GM12872 (cell line): ENCODE measurements around the gene MAMLD1.

ENCODE experiments used
- TF ChIP-seq, protein P1 (sequence below): IDR thresholded peaks from 3 replicates; pipeline ENCODE4 v1.5.1; 2011; ENCODE audit warnings: low read depth, mild to moderate bottlenecking, low read length, moderate library complexity; ENCODE audit not compliant: insufficient read depth

MAMLD1 gene

DNA sequence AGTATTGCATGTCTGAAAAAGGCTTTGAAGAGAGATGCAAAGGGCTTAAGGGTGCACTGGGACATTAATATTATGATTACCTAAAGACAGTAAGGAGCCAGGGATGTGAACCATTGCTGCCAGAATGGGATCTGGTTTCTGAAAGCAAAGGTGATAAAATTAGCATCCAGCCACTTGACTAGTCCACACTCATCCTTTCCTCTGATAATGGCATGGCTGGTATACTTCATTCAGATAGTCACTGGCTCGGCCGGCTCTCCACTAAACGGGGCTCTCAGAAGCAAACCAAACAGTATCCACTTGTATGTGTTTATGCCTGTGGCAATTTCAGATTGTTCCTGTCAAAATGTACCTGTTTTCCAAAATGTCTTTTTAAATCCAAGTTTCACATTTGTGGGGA, 46.4 kb downstream of the MAMLD1 start:
- TF ChIP-seq, protein P1, sequence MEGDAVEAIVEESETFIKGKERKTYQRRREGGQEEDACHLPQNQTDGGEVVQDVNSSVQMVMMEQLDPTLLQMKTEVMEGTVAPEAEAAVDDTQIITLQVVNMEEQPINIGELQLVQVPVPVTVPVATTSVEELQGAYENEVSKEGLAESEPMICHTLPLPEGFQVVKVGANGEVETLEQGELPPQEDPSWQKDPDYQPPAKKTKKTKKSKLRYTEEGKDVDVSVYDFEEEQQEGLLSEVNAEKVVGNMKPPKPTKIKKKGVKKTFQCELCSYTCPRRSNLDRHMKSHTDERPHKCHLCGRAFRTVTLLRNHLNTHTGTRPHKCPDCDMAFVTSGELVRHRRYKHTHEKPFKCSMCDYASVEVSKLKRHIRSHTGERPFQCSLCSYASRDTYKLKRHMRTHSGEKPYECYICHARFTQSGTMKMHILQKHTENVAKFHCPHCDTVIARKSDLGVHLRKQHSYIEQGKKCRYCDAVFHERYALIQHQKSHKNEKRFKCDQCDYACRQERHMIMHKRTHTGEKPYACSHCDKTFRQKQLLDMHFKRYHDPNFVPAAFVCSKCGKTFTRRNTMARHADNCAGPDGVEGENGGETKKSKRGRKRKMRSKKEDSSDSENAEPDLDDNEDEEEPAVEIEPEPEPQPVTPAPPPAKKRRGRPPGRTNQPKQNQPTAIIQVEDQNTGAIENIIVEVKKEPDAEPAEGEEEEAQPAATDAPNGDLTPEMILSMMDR: no peak

DNA sequence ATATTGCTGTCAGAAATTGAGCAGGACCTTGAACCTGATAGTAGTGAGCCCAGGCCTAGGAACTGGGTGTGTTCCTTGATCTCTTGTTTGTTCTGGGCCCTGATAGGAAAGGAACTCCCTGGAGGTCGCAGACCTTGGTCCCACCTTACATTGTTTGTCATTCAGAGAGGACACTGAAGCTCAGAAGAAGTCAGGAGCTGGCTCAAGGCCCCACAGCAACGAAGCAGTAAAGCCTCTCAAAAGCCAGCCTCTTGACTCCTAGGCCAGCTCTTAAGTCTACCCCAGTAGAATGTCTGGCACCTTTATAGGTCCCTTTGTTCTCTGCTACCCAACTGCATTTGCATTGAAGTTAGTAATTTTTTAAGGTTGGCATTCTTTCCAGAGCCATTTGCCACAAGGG, 46.8 kb downstream of the MAMLD1 start:
- TF ChIP-seq, protein P1: no peak

DNA sequence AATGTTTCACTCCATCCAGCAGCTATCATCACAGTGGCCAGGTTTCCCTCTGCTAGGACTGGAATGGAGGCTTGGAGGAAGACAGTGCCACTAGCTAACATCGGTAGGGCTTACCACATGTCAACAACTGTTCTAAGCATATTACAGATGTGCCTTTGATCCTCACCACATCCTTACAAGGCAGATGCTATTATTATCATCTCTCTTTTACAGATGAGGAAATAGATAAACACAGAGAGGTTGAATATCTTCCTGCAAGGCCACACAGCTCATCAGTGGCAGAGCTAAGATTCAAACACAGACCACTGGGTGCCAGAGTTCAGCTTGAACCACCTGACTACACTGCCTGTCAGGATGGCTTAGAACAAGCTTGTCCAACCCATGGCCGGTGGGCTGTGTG, 47.4 kb downstream of the MAMLD1 start:
- TF ChIP-seq, protein P1: no peak

DNA sequence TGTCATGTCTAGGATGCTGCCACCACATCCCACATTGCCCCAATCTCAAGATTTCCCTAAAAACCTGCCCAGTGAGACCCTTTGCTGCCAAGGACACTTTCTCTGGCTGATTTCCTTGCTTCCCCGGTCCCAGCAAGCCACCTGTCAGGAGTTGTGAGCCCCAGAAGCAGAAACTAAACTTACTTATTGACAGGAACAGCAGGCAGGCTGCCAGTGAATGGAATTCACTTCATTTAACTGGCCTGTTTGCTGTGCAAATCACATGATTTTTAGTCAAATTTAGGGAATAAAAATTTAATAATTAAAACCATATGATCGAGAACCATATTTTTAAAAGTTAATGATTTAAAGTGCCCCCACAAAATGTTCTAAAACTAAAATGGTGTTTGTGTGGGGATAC, 48.5 kb downstream of the MAMLD1 start:
- TF ChIP-seq, protein P1: no peak

DNA sequence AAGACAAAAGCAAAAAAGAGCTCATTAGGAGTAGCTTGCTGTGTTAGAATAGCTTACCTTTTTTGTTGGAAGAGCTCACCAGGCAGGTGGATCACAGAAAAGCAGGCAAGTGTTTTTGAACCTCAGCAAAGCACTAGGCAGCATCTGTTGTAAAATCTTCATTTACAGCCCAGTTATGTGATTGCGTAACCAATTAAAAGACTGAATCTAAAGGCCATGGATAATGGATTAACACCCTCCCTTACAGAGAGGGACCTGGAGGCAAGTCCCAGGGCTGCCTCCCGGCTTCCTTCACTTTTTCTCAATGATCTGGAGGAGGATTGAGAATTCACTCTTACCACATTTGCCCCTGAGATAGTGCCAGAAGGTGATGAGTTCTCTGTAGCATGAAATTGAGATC, 51.1 kb downstream of the MAMLD1 start:
- TF ChIP-seq, protein P1: no peak

DNA sequence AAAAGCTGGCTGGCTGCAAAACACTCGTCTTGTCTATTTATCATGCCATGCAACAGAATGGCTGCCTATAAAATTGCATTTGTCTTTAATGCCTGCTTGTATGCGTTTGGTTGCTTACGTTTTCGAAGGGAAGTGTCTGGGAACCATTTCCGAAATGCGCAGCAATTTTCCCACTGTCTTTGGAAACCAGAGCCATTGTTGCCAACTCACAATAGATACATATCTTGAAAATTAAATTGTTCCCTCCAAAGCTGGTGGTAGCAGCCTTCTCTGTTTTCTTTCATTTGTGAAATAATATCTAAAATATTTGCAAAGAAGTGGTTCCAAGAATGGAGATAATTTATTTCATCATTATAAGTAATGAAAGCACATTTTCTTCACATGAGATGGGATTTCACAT, 53.4 kb downstream of the MAMLD1 start:
- TF ChIP-seq, protein P1: no peak

DNA sequence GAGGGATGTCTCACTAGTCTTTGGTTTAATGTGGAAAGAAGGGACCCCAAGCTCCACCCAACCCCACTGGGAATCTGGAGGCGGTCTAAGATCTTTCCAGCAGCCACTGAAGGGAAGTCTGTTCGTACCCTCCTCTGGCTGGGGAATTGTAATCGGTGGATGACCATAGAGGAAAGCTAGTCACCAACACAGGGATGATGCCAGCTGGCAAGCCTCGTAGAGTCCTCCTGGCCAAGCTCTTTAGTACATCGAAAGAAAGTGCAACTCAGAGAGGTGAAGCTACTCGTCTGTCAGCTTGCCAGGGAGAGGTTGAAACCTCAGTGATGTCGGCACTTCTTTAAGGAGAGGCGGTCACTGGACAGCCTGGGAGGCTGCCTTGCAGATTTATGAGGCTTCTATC, 58.7 kb downstream of the MAMLD1 start:
- TF ChIP-seq, protein P1: no peak

DNA sequence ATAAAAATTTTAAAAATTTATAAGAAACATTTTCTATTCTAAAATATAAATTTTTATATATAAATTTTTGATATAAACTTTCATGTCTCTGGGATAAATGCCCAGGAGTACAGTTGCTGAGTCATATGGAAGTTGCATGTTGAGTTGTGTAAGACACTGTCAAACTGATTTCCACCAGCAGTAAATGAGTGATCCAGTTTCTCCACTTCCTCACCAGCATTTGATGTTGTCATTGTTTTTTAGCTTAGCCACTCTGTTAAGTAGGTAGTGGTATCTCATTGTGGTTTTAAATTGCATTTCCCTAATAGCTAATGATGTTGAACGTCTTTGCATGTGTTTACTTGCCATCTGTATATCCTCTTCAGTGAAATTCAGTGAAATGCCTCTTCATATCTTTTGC, 66.5 kb downstream of the MAMLD1 start:
- TF ChIP-seq, protein P1: no peak
